HG03097 (cell line): ENCODE data around the gene KLHDC7B.
"Not testable (repeated sequence)": the region's sequence is repeated elsewhere in the genome, so short reads cannot be mapped to it uniquely, and the experiment has no call there.

Experiments
- ATAC-seq: cut with Tn5 transposase; IDR thresholded peaks from one replicate; pipeline ENCODE4 v1.9.1; 2021; ENCODE audit not compliant: unreplicated experiment, low FRiP score

KLHDC7B gene

GRCh38 chr22:50516891-50517290, 28.8 kb upstream of the KLHDC7B start:
- ATAC-seq: no peak

- no peak for ATAC-seq
These were observed 28.0 kb upstream of the KLHDC7B start for GRCh38 chr22:50517495-50518260.

GRCh38 chr22:50518606-50519005, 27.1 kb upstream of the KLHDC7B start:
- no peak for ATAC-seq

- no peak for ATAC-seq
These were observed 26.5 kb upstream of the KLHDC7B start for GRCh38 chr22:50519151-50519550.

GRCh38 chr22:50520184-50520583, 25.5 kb upstream of the KLHDC7B start:
- not testable (repeated sequence) for ATAC-seq

- no peak for ATAC-seq
These were observed 24.8 kb upstream of the KLHDC7B start for GRCh38 chr22:50520826-50521453.

GRCh38 chr22:50521710-50522109, 24.0 kb upstream of the KLHDC7B start:
- ATAC-seq: no peak

GRCh38 chr22:50522208-50522805, 23.4 kb upstream of the KLHDC7B start:
- ATAC-seq: no peak

- ATAC-seq: no peak
These were observed 22.8 kb upstream of the KLHDC7B start for GRCh38 chr22:50522806-50523438.

GRCh38 chr22:50523458-50523805, 22.3 kb upstream of the KLHDC7B start:
- ATAC-seq: no peak

GRCh38 chr22:50523806-50524675, 21.7 kb upstream of the KLHDC7B start:
- no peak for ATAC-seq

- no peak for ATAC-seq
These were observed 21.0 kb upstream of the KLHDC7B start for GRCh38 chr22:50524676-50525103.

- ATAC-seq: peak; percentile 38
These were observed 20.4 kb upstream of the KLHDC7B start, which contains the start of gene SCO2 for GRCh38 chr22:50525104-50525857. Gene SCO2 (minus strand): TSS chr22:50525598. CDS start chr22:50524411, 1,187 bp downstream.

- no peak for ATAC-seq
These were observed 19.9 kb upstream of the KLHDC7B start for GRCh38 chr22:50525858-50526107.

GRCh38 chr22:50526108-50526833, 19.4 kb upstream of the KLHDC7B start:
- ATAC-seq: peak; percentile 27

GRCh38 chr22:50526834-50527801, 18.6 kb upstream of the KLHDC7B start:
- ATAC-seq: no peak

- no peak for ATAC-seq
These were observed 17.6 kb upstream of the KLHDC7B start for GRCh38 chr22:50527921-50528681.
